HG02763 (cell line): ENCODE measurements around the gene DUSP21.
A peak's percentile ranks its signal among the peaks of the same experiment; 100 is the strongest.
"Not testable (repeated sequence)": the region's sequence is repeated elsewhere in the genome, so short reads cannot be mapped to it uniquely, and the experiment has no call there.

Experiments
- ATAC-seq: cut with Tn5 transposase; IDR thresholded peaks from one replicate; pipeline ENCODE4 v1.9.1; 2021; ENCODE audit warnings: mild to moderate bottlenecking, moderate library complexity; ENCODE audit not compliant: unreplicated experiment

The DUSP21 gene

DNA sequence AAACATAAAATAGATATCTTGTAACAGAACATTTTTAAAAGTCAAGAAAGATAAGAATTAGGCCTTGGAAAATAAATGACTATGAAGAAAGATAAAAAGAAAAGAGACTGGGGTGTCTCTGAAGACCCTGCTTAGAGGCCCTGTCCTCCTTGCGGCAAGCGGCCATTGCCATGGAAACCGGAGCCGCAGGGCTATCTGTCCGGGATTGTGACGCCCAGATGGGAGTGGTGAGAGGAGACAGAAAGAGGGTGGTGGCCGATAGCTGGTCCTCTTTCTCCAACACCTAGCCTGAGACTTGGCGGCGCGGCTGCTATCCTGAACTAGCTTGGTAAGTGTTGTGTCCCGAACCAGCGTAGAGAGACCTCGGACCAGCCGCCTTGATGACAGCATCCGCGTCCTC, at the start of gene DUSP21:
DUSP21 (plus strand) TSS at position 269 of the 400 bp plus-strand sequence; CDS start at position 381, 112 bp downstream.
- ATAC-seq, result no peak

GRCh38 chrX:44795945-44796450, 47.8 kb upstream of the DUSP21 start:
- ATAC-seq, result no peak

GRCh38 chrX:44802613-44803012, 41.2 kb upstream of the DUSP21 start:
- ATAC-seq, result no peak

GRCh38 chrX:44815681-44816080, 28.1 kb upstream of the DUSP21 start:
- no peak for ATAC-seq

GRCh38 chrX:44816367-44816766, 27.5 kb upstream of the DUSP21 start:
- ATAC-seq, result no peak

GRCh38 chrX:44817029-44817428, 26.8 kb upstream of the DUSP21 start:
- no peak for ATAC-seq

DNA sequence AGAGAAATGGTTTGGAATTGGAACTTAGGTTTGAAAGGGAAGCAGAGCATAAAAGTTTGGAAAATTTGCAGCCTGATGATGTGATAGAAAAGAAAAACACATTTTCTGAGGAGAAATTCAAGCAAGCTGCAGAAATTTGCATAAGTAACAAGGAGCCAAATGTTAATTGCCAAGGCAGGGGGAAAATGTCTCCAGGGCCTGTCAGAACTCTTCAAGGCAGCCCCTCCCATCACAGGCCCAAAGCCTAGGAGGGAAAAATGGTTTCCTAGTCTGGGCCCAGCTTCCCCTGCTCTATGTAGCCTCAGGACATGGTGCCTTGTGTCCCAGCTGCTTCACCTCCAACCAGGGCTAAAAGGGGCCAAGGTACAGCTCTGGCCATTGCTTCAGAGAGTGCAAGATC, 21.2 kb upstream of the DUSP21 start:
- no peak for ATAC-seq

- not testable (repeated sequence) for ATAC-seq
These were observed 20.6 kb upstream of the DUSP21 start for GRCh38 chrX:44823193-44823592.

DNA sequence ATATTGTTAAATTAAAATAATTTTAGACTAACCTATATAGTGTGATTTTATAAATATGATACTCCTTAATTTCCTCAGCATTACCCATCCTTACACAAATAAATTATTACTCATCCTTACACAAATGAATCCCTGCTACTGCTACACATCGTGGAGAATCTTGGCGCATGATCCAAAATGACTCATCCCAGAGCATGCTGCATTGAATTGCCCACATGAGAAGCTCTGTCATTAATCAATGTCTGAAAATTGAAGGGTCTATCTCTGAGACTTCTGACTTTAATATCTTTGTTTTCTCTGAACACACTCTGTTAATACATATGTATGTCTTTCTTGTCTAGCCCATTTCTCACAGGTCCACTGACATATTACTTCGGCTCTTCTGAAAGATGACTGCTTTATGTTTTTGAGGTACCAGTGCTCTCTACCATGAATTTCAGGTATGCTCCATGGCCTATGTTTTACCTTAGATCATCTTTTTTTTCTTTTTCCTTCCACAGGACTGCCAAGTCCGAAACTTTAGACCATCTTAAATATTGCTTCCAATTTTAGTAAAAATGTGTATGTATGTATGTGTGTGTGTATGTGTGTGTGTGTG, 15.7 kb upstream of the DUSP21 start:
- ATAC-seq, result no peak

DNA sequence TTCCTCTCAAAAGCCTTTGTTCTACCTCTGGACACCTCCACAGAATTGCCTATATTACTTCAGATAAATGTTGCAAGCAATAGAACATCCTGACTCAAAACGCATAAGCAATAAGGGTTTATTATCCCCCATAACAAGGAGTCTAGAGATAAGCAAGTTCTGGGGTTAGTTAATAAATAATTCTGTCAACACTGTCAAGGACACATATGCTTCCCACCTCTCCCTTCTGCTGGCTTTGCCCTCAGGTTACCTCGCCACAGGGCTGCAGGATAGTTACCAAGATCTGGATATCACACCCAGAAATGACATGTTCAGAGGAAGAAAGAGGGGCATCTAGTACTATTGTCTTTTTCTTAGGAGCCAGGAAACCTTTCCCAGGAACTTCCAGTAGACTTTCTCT, 14.0 kb upstream of the DUSP21 start:
- no peak for ATAC-seq

- ATAC-seq, result no peak
These were observed 1.1 kb upstream of the DUSP21 start for GRCh38 chrX:44842550-44843317.

DNA sequence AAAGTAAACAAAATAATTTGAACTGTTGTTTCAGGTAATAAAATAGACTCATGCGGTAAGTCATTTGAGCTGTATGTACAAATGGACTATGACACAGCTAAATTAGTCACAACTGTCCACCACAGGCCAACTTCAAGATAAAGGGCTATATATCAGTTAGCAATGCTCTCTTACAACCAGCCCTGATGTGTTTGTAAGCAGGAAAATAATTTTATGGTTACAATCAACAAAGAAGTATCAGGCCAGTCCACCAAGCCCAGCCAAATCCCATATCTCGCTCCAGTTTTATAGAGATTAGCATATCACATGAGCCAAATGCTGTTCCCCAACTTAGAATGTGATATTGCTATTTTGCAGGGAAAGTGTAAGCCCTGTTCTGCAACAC, 511 bp upstream of the DUSP21 start:
- ATAC-seq, result no peak

GRCh38 chrX:44844204-44844603, 383 bp downstream of the DUSP21 start:
- ATAC-seq, result no peak

GRCh38 chrX:44850891-44851290, 7.1 kb downstream of the DUSP21 start:
- not testable (repeated sequence) for ATAC-seq

- ATAC-seq, result no peak
These were observed 27.4 kb downstream of the DUSP21 start for GRCh38 chrX:44871114-44871645.

- ATAC-seq, result peak; percentile 17
These were observed 28.4 kb downstream of the DUSP21 start for GRCh38 chrX:44871931-44872820.

- peak; percentile 85 for ATAC-seq
These were observed 29.1 kb downstream of the DUSP21 start, which contains the start of gene KDM6A for GRCh38 chrX:44872821-44873414. Gene KDM6A (plus strand): TSS chrX:44873188. CDS start chrX:44873552, 364 bp downstream.

GRCh38 chrX:44873415-44874276, 29.8 kb downstream of the DUSP21 start:
- peak; percentile 12 for ATAC-seq

GRCh38 chrX:44874420-44875184, 30.8 kb downstream of the DUSP21 start:
- ATAC-seq, result no peak
